ENCODE data around the gene NGEF.

DNA sequence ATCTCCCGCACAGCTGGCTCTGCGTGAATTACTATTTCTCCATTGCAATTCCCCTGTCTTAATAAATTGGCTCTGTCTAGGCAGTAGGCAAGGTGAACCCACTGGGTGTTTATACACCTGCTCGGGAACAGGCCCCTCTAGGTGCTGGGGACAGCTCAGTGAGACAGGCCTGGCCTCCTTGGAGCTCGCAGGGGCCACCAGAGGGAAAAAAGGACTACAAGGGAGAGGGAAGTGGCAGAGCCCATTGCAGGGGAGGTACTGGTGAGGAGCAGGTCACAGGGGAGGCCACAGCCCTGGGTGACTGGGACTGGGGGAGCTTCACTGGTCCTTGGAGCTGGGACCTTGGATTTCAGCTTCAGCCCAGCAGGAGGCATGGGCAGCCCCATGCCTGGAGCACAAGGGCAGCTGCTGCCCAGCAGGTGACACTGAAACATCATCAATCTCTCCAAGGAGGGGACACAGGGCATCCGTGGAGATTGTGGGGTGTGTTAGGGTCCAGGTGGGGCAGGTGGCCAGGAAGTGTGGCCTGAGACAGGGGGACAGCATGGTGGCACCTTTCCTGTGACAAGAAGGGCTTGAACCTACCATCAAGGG lies 31.2 kb downstream of the NGEF start:
- TF ChIP-seq, protein P1, sequence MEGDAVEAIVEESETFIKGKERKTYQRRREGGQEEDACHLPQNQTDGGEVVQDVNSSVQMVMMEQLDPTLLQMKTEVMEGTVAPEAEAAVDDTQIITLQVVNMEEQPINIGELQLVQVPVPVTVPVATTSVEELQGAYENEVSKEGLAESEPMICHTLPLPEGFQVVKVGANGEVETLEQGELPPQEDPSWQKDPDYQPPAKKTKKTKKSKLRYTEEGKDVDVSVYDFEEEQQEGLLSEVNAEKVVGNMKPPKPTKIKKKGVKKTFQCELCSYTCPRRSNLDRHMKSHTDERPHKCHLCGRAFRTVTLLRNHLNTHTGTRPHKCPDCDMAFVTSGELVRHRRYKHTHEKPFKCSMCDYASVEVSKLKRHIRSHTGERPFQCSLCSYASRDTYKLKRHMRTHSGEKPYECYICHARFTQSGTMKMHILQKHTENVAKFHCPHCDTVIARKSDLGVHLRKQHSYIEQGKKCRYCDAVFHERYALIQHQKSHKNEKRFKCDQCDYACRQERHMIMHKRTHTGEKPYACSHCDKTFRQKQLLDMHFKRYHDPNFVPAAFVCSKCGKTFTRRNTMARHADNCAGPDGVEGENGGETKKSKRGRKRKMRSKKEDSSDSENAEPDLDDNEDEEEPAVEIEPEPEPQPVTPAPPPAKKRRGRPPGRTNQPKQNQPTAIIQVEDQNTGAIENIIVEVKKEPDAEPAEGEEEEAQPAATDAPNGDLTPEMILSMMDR (IDR thresholded peaks at IDR 0.05; ENCODE audit: borderline replicate concordance, extremely low read depth, low read length, poor library complexity, severe bottlenecking), result no peak
- no peak for TF ChIP-seq EZH2 (IDR thresholded peaks at IDR 0.05; ENCODE audit: borderline replicate concordance, low read depth, low read length, severe bottlenecking)
